Nephron (organoid): Measurements from ENCODE around the gene KIF26B.
"Not testable (repeated sequence)": the region's sequence is repeated elsewhere in the genome, so short reads cannot be mapped to it uniquely, and the experiment has no call there.

Experiments
- H3K27ac Mint-ChIP-seq, 3 experiments: 2 replicates each; pipeline ENCODE4 v1.8.0; 2020; ENCODE audit warnings: mixed read lengths in 3 of 3, mild to moderate bottlenecking in 2 of 3, moderate library complexity in 1 of 3
- H3K27me3 Mint-ChIP-seq: 2 replicates; pipeline ENCODE4 v1.8.0; 2021; ENCODE audit warnings: low read depth, mild to moderate bottlenecking, moderate library complexity, mixed read lengths
- H3K36me3 Mint-ChIP-seq: 2 replicates; pipeline ENCODE4 v1.8.0; 2020; ENCODE audit warnings: low read depth, mixed read lengths
- H3K4me1 Mint-ChIP-seq: 2 replicates; pipeline ENCODE4 v1.8.0; 2020; ENCODE audit warnings: mixed read lengths
- H3K4me3 Mint-ChIP-seq, 3 experiments: 2 replicates each; pipeline ENCODE4 v1.8.0; 2020; ENCODE audit warnings: mild to moderate bottlenecking in 3 of 3, mixed read lengths in 3 of 3, moderate library complexity in 2 of 3
- H3K9me3 Mint-ChIP-seq: 2 replicates; pipeline ENCODE4 v1.8.0; 2020; ENCODE audit warnings: mixed read lengths
- TF ChIP-seq, protein P1 (sequence below), 3 experiments: fragments of 200-600 bp; sonication (generic); IDR thresholded peaks; one replicate each; pipeline ENCODE4 v1.5.0; 2021; ENCODE audit warnings: antibody characterized with exemption in 3 of 3; ENCODE audit not compliant: unreplicated experiment in 3 of 3

Gene KIF26B

DNA sequence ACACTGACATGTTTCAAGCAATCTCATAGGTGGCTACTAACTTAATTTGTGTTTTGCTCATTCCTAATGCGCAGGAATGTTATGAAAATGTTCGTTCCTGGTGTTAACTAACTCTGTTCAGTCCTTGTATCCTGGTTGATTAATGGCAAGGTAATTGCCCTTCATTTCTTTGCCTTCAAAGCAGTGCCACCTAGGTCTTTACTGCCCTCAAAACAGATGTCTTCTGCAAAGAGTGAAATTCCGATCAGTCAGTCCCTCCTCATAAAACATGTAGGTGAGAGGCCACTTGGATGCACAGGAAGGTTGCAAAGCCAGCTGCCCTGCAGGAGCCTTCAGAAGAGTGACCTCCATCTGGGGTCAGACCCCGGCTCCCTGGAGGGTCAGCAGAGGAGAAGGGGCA lies 179.4 kb downstream of the KIF26B start:
- H3K4me3 Mint-ChIP-seq, result no peak overlapping the region
- H3K27me3 Mint-ChIP-seq, result peaks cover 37% of the 10 kb centered on the region
- H3K36me3 Mint-ChIP-seq, result peaks cover 12% of the 10 kb centered on the region
- peaks cover 10% of the 10 kb centered on the region for H3K4me1 Mint-ChIP-seq
- TF ChIP-seq, protein P1, sequence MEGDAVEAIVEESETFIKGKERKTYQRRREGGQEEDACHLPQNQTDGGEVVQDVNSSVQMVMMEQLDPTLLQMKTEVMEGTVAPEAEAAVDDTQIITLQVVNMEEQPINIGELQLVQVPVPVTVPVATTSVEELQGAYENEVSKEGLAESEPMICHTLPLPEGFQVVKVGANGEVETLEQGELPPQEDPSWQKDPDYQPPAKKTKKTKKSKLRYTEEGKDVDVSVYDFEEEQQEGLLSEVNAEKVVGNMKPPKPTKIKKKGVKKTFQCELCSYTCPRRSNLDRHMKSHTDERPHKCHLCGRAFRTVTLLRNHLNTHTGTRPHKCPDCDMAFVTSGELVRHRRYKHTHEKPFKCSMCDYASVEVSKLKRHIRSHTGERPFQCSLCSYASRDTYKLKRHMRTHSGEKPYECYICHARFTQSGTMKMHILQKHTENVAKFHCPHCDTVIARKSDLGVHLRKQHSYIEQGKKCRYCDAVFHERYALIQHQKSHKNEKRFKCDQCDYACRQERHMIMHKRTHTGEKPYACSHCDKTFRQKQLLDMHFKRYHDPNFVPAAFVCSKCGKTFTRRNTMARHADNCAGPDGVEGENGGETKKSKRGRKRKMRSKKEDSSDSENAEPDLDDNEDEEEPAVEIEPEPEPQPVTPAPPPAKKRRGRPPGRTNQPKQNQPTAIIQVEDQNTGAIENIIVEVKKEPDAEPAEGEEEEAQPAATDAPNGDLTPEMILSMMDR (IDR thresholded peaks at IDR 0.05; ENCODE audit: unreplicated experiment in 3 of 3), result no peak
- peak overlapping the region in 1 of 3 experiments; percentile 8 for H3K27ac Mint-ChIP-seq
- no peaks in the 10 kb centered on the region for H3K9me3 Mint-ChIP-seq

DNA sequence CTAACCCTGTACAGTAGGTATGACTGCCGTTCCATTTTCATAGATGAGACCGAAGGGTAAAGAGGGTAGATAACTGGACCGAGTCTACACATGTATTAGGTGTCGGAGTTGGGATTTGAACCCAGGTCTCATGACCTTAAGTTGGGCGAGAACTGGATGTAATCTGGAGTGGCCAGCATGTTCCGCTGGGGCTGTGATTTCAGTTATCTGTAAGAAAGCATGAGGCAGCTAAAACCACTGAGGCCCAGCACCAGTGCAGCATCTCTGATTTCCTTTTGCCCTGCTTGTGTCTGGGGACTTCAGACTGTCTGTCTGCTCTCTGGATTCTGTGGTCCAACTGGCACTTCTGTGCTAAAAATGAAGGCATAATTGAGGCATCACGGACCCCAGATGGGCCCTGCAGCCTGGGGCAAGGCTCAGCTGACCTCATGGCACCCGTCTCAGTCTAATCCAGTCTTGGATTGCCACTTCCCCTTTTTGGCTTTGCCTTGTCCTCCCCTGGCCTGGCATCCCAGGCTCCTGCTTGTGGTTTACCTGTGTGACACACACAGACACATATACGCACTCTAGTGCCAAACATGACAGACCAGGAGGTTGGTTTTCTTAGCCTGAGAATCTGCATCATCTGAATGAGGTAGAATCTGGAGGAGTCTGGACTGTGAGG lies 180.2 kb downstream of the KIF26B start:
- Mint-ChIP-seq H3K27me3 (peaks cover 37% of the 10 kb centered on the region), H3K27ac (peak overlapping the region in 1 of 3 experiments; percentile 8), H3K4me1 (peaks cover 10% of the 10 kb centered on the region), H3K9me3 (no peaks in the 10 kb centered on the region), H3K4me3 (no peak overlapping the region), H3K36me3 (peaks cover 12% of the 10 kb centered on the region)
- TF ChIP-seq, protein P1 (IDR thresholded peaks at IDR 0.05; ENCODE audit: unreplicated experiment in 3 of 3), result no peak

DNA sequence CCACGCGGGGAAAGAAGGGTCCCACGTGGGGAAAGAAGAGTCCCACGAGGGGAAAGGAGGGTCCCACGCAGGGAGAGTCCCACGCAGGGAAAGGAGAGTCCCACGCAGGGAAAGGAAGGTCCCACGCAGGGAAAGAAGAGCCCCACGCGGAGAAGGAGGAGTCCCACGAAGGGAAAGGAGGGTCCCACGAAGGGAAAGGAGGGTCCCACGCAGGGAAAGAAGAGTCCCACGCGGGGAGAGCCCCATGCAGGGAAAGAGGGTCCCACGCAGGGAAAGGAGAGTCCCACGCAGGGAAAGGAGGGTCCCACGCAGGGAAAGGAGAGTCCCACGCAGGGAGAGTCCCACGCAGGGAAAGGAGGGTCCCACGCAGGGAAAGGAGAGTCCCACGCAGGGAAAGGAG lies 180.9 kb downstream of the KIF26B start:
- H3K27ac Mint-ChIP-seq, H3K9me3 Mint-ChIP-seq, H3K4me1 Mint-ChIP-seq, H3K4me3 Mint-ChIP-seq: not testable (repeated sequence)
- peaks cover 12% of the 10 kb centered on the region for H3K36me3 Mint-ChIP-seq
- H3K27me3 Mint-ChIP-seq, result peaks cover 37% of the 10 kb centered on the region

DNA sequence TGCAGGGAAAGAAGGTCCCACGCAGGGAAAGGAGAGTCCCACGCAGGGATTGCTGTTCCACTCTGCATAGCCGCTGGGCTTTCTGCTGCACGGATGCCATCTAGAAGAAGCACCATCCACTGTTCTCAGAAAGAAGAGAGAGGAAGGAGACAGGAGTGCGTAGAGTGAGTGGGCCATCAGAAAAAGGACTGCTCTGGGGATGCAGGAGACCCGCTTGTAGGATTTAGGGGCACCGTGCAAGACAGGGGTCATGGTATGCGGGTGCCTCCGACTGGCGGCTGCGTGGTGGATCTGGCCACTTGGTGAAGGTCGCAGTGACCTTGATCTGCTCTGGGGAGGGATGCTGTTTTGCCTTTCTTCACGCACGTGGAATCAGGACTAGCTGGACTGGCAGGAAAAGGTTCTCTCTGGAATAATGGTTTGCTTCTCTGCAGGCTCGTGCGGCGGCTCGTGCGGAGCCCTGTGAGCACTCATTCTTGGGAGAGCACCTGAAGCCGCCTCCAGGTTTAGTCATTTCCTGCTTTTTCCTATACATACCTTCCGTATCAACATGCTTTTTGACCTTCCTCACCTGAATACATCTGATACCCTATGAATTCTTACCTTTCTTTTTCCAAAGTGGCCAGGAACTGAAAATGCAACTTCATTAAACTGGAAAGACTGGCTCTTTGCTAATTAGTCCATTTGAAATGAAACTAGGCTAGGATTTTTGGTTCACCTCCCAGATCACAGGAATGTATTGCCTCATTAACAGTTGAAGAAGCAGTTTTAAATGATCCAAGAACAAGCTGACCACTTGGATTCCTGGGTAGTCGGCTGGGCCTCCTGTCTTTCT lies 181.6 kb downstream of the KIF26B start:
- Mint-ChIP-seq H3K9me3 (no peaks in the 10 kb centered on the region), H3K4me1 (peaks cover 10% of the 10 kb centered on the region), H3K36me3 (peaks cover 11% of the 10 kb centered on the region), H3K27me3 (peaks cover 31% of the 10 kb centered on the region), H3K27ac (peak overlapping the region; percentile 21 to 58 (median 50)), H3K4me3 (no peak overlapping the region)
- TF ChIP-seq, protein P1 (IDR thresholded peaks at IDR 0.05; ENCODE audit: unreplicated experiment in 3 of 3), result no peak

DNA sequence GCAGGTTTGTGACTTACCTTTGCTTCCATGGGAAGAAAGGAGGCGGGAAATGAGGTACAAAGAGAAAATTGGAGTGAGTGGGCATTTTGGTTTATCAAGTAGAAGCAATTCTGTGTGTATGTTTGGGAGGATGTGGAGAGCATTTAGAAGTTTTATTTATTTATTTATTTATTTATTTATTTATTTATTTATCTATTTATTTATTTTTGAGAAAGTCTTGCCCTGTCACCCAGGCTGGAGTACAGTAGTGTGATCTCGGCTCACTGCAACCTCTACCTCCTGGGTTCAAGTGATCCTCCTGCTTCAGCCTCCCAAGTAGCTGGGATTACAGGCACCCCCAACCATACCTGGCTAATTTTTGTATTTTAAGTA lies 182.2 kb downstream of the KIF26B start:
- not testable (repeated sequence) for H3K36me3 Mint-ChIP-seq

DNA sequence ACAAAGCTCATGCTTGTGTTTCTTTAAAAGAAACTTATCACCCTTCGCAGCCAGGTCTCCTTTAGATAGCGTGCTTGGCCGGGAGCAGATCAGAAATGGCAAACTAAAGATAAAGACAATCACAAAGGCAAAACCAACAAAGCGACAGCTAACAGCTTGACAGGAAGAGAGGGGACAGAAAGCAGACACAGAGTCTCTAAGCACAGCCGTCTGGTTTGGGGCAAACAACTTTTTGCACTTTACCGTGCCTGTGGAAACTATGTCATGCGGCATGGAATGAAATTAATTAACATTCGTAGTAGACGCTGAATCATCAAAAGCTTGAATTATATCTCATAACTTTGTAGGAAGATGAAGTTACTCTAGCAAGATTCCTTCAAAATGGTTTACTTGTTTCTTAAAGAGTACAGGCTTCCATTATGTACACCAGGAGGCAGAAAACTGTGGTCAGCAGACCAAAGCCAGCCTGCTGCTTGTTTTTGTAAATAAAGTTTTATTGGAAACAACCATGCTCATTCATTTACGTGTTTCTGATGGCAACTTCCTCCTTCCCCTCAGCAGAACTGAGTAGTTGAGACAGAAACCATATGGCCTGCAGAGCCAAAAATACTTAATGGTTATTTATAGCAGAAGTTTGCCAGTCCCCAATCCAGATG lies 183.2 kb downstream of the KIF26B start:
- peaks cover 5% of the 10 kb centered on the region for H3K36me3 Mint-ChIP-seq

More for the DNA sequence above, 182.2 kb downstream of the KIF26B start:
- H3K9me3 Mint-ChIP-seq, H3K4me3 Mint-ChIP-seq, H3K4me1 Mint-ChIP-seq: not testable (repeated sequence)
- H3K27ac Mint-ChIP-seq, result peak overlapping the region in 2 of 3 experiments; percentile 21 to 50
- peaks cover 29% of the 10 kb centered on the region for H3K27me3 Mint-ChIP-seq

More for the DNA sequence above, 183.2 kb downstream of the KIF26B start:
- no peak overlapping the region for H3K4me3 Mint-ChIP-seq
- peak overlapping the region in 2 of 3 experiments; percentile 4 to 31 for H3K27ac Mint-ChIP-seq
- peaks cover 25% of the 10 kb centered on the region for H3K27me3 Mint-ChIP-seq
- TF ChIP-seq, protein P1 (IDR thresholded peaks at IDR 0.05; ENCODE audit: unreplicated experiment in 3 of 3), result no peak
- peaks cover under 1% of the 10 kb centered on the region for H3K9me3 Mint-ChIP-seq
- peaks cover 10% of the 10 kb centered on the region for H3K4me1 Mint-ChIP-seq
